ENCODE results near the gene LY6G6C.

LY6G6C gene

DNA sequence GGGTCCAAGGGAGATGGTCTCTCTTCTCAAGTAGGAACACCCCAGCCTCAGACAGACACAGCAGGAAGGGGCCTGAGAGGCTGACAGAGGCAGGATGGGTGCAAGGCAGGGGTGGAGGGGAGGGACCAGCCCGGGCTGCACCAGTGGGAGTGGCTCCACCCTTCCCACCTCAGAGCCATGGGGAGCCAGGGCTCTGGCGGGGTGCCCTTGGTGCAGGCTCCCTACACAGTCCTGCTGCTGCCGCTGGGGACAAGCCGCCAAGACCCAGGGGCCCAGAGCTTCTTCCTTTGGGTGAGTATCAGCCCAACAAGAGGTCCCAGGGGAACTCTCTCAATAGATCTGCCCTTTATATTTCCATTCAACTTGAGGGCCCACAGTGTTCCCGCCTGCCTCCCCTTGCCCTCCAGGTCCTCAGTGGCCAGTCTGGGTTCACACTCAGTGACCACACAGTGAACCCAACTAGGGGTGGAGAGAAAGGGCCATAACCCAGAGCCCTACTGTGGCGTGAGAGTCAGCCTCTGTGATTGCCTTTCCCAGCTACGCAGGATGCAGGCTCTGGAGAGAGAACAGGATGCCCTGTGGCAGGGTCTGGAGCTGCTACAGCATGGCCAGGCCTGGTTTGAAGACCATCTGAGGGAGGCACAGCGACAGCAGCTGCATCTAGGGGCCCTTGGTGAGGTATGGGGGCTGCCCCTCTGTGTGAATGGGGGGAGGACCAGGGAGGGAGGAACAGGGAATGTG lies 41.5 kb upstream of the LY6G6C start:
- Histone ChIP-seq H3K27me3 (ENCODE audit: control insufficient read depth, insufficient read depth, low read length) (no peaks in the 10 kb centered on the region), H3K36me3 (ENCODE audit: control insufficient read depth, insufficient read depth, low read length) (peaks cover 52% of the 10 kb centered on the region), H3K9ac (ENCODE audit: low read length) (no peak overlapping the region), H3K4me3 (ENCODE audit: low read depth, low read length) (no peak overlapping the region), H3K4me1 (ENCODE audit: control insufficient read depth, insufficient read depth, low read length) (peaks cover 10% of the 10 kb centered on the region; the same call in 1 of the 2 replicates), H3K27ac (ENCODE audit: low read depth, low read length) (no peak overlapping the region), H3K9me3 (ENCODE audit: control insufficient read depth, insufficient read depth, low read depth, low read length) (no peaks in the 10 kb centered on the region)

DNA sequence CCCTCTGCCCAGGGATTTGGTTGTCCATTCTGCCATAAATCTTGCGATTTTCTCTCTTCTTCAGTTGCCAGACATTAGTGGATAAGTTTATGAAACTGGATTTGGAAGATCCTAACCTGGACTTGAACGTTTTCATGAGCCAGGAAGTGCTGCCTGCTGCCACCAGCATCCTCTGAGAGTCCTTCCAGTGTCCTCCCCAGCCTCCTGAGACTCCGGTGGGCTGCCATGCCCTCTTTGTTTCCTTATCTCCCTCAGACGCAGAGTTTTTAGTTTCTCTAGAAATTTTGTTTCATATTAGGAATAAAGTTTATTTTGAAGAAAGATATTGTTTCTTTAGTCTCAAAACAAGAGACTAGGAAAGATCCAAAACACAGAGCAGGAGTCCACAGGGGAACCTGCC lies 40.8 kb upstream of the LY6G6C start, which contains the start of gene SAPCD1:
Gene SAPCD1, plus strand, starts transcription at position 301 of the 400 bp plus-strand sequence. CDS start 399 bp downstream, outside the sequence.
- peaks cover 10% of the 10 kb centered on the region; the same call in 1 of the 2 replicates for H3K4me1 ChIP-seq (ENCODE audit: control insufficient read depth, insufficient read depth, low read length)
- H3K4me3 ChIP-seq (ENCODE audit: low read depth, low read length) = no peak within 1 kb of the TSS
- no peaks in the 10 kb centered on the region for H3K9me3 ChIP-seq (ENCODE audit: control insufficient read depth, insufficient read depth, low read depth, low read length)
- H3K27me3 ChIP-seq (ENCODE audit: control insufficient read depth, insufficient read depth, low read length) = no peaks in the 10 kb centered on the region
- H3K36me3 ChIP-seq (ENCODE audit: control insufficient read depth, insufficient read depth, low read length) = peaks cover 56% of the 10 kb centered on the region
- H3K9ac ChIP-seq (ENCODE audit: low read length) = no peak within 1 kb of the TSS
- no peak within 1 kb of the TSS for H3K27ac ChIP-seq (ENCODE audit: low read depth, low read length)

DNA sequence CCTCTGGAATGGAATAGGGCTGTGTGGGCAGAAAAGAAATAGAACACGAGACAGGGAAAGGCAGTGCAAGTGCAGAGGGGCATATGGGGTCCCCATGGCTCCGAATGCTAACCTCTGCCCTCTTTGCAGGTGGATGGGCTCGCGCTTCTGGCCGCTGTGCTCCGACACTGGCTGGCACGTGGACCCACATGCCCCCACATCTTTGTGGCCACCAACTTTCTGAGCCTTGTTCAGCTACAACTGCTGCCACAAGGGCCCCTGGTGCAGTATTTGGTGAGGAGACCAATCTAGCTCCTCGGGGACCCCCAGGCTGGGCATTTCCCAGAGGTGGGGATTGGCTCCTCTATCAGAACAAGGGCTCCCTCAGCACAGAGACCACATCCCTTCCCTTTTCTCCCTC lies 39.8 kb upstream of the LY6G6C start:
- Histone ChIP-seq H3K9me3 (ENCODE audit: control insufficient read depth, insufficient read depth, low read depth, low read length) (no peaks in the 10 kb centered on the region), H3K27me3 (ENCODE audit: control insufficient read depth, insufficient read depth, low read length) (no peaks in the 10 kb centered on the region), H3K36me3 (ENCODE audit: control insufficient read depth, insufficient read depth, low read length) (peaks cover 56% of the 10 kb centered on the region), H3K9ac (ENCODE audit: low read length) (no peak overlapping the region), H3K27ac (ENCODE audit: low read depth, low read length) (no peak overlapping the region), H3K4me3 (ENCODE audit: low read depth, low read length) (no peak overlapping the region), H3K4me1 (ENCODE audit: control insufficient read depth, insufficient read depth, low read length) (peaks cover 8% of the 10 kb centered on the region; the same call in 1 of the 2 replicates)

DNA sequence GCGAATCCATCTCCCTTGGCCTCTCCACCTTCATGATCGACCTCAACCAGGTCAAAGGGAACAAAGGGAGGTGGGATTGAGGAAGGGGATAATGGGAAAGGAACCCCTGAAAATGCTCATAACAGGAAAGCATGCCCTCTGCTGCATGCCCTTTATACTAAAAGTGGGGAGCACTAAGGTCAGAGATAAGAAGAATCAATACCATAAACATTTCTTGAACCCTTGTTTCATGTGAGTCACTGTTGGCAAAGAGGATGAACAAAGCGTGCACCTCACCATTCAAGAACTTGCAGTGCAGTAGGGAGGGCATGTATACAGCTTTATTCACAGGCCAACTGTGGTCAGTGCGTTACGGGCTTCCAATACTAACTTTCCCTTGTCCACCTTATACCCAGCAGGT lies 39.2 kb upstream of the LY6G6C start:
- no peak overlapping the region for H3K27ac ChIP-seq (ENCODE audit: low read depth, low read length)
- peaks cover 56% of the 10 kb centered on the region for H3K36me3 ChIP-seq (ENCODE audit: control insufficient read depth, insufficient read depth, low read length)
- no peaks in the 10 kb centered on the region for H3K27me3 ChIP-seq (ENCODE audit: control insufficient read depth, insufficient read depth, low read length)
- H3K9me3 ChIP-seq (ENCODE audit: control insufficient read depth, insufficient read depth, low read depth, low read length) = no peaks in the 10 kb centered on the region
- H3K4me3 ChIP-seq (ENCODE audit: low read depth, low read length) = no peak overlapping the region
- H3K4me1 ChIP-seq (ENCODE audit: control insufficient read depth, insufficient read depth, low read length) = peaks cover 4% of the 10 kb centered on the region; the same call in 1 of the 2 replicates
- H3K9ac ChIP-seq (ENCODE audit: low read length) = no peak overlapping the region

DNA sequence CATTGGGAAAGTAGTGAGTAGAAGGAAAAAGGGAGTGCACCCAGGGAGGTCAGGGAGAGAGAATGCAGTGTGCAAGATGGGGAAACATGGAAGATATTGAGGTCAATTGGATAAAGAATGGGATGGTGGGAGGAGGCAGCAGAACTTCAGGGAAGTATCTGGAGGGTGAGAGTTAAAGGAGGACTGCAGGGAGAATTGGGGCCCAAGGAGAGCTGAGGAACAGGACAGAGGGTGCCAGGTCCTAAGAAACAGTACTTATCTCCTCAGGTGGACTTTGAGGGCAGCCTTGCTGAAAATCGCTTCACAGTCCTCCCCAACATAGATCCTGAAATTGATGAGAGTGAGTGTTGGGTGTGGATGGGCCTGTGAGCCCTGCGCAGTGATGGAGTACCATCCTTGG lies 36.7 kb upstream of the LY6G6C start:
- H3K9me3 ChIP-seq (ENCODE audit: control insufficient read depth, insufficient read depth, low read depth, low read length) = no peaks in the 10 kb centered on the region
- no peak overlapping the region for H3K9ac ChIP-seq (ENCODE audit: low read length)
- H3K4me1 ChIP-seq (ENCODE audit: control insufficient read depth, insufficient read depth, low read length) = peaks cover 2% of the 10 kb centered on the region; the same call in 1 of the 2 replicates
- H3K4me3 ChIP-seq (ENCODE audit: low read depth, low read length) = no peak overlapping the region
- H3K36me3 ChIP-seq (ENCODE audit: control insufficient read depth, insufficient read depth, low read length) = peaks cover 52% of the 10 kb centered on the region
- no peaks in the 10 kb centered on the region for H3K27me3 ChIP-seq (ENCODE audit: control insufficient read depth, insufficient read depth, low read length)
- no peak overlapping the region for H3K27ac ChIP-seq (ENCODE audit: low read depth, low read length)

DNA sequence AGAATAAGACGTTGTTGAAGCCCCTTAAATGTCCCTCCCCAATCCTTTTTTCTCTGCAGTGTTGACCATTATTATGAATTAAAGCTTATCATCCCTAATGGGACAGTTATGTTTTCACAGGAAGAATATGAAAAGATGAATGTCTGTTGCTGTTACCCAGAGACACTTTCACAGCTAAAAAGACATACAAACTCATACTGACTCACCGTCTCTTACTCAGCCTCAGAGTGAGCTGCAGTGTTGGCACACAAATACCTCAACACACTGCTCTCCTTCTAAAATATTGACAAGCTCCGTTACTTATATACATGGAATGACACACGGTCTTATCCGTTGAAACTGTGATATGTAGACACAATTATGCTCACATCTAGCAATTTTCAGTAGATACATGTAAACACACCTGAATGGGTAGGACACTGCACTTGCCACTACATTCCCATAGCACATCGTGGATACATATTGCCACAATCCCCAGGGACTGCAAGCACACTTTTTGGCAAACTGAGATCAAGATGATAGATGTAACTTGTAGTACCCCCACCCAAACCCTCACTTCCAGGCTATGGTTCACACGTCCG lies 31.3 kb upstream of the LY6G6C start:
- Histone ChIP-seq H3K36me3 (ENCODE audit: control insufficient read depth, insufficient read depth, low read length) (peaks cover 24% of the 10 kb centered on the region), H3K4me3 (ENCODE audit: low read depth, low read length) (no peak overlapping the region), H3K9me3 (ENCODE audit: control insufficient read depth, insufficient read depth, low read depth, low read length) (no peaks in the 10 kb centered on the region), H3K27me3 (ENCODE audit: control insufficient read depth, insufficient read depth, low read length) (no peaks in the 10 kb centered on the region), H3K4me1 (ENCODE audit: control insufficient read depth, insufficient read depth, low read length) (no peaks in the 10 kb centered on the region), H3K9ac (ENCODE audit: low read length) (no peak overlapping the region), H3K27ac (ENCODE audit: low read depth, low read length) (no peak overlapping the region)

DNA sequence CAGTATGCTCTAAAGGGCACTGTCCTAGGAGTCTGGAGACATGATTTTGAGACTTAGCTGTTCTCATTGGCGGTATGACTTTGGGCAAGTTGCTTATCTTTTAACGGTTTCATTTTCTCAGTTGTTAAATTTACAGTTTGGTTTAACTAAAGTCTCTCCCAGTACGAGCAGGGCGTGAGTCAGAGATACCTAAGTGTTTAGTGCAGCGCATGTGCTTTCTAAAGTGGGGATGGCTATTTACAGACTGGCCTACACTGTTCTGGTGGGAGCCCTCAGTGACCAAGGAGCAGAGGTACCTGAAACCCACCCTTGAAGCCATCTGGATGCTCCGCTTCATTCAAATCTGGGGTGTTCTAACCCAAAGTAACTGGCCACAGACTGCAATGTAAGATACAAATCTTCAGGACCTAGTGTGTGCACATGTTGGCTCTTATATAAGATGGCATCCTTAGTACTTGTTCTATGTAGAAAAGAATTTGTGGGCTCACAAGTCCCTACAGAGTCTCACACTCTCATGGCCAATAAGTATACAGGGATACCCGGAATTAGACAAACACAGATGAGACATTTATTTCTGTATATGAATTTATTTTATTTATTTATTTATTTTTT lies 29.0 kb upstream of the LY6G6C start:
- no peak overlapping the region for H3K27ac ChIP-seq (ENCODE audit: low read depth, low read length)
- H3K4me3 ChIP-seq (ENCODE audit: low read depth, low read length) = no peak overlapping the region
- no peak overlapping the region for H3K9ac ChIP-seq (ENCODE audit: low read length)
- no peaks in the 10 kb centered on the region for H3K9me3 ChIP-seq (ENCODE audit: control insufficient read depth, insufficient read depth, low read depth, low read length)
- H3K36me3 ChIP-seq (ENCODE audit: control insufficient read depth, insufficient read depth, low read length) = peaks cover 32% of the 10 kb centered on the region
- no peaks in the 10 kb centered on the region for H3K4me1 ChIP-seq (ENCODE audit: control insufficient read depth, insufficient read depth, low read length)
- no peaks in the 10 kb centered on the region for H3K27me3 ChIP-seq (ENCODE audit: control insufficient read depth, insufficient read depth, low read length)

DNA sequence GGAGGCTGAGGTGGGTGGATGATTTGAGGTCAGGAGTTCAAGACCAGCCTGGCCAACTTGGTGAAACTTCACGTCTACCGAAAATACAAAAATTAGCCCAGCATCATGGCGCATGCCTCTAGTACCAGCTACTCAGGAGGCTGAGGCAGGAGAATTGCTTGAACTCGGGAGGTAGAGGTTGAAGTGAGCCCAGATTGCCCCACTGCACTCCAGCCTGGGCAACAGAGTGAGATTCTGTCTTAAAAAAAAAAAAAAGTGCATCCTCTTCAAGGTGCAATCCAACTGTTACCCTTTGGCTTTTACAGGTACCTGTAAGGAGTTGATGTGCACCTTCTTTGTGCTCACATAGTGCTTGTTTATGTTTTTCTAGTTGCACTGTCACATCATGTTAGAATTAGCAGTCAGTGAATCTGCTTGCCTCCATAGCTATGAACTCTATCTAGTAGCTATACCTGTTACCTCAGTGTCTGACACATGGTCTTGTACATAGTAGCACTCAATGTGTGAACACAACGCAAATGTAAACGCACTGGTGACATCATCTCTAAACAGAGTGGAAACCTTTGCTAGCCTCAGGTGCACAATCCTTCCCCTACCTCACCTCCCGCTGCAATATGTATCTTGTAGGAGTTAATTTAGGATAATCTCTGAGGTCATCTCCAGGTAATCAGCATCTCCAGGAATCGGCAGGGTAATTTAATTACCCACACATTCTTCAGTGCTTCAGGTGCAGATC lies 27.9 kb upstream of the LY6G6C start:
- no peaks in the 10 kb centered on the region for H3K9me3 ChIP-seq (ENCODE audit: control insufficient read depth, insufficient read depth, low read depth, low read length)
- no peaks in the 10 kb centered on the region for H3K27me3 ChIP-seq (ENCODE audit: control insufficient read depth, insufficient read depth, low read length)
- H3K27ac ChIP-seq (ENCODE audit: low read depth, low read length) = no peak overlapping the region
- no peak overlapping the region for H3K9ac ChIP-seq (ENCODE audit: low read length)
- H3K36me3 ChIP-seq (ENCODE audit: control insufficient read depth, insufficient read depth, low read length) = peaks cover 37% of the 10 kb centered on the region
- no peak overlapping the region for H3K4me3 ChIP-seq (ENCODE audit: low read depth, low read length)
- no peaks in the 10 kb centered on the region for H3K4me1 ChIP-seq (ENCODE audit: control insufficient read depth, insufficient read depth, low read length)

DNA sequence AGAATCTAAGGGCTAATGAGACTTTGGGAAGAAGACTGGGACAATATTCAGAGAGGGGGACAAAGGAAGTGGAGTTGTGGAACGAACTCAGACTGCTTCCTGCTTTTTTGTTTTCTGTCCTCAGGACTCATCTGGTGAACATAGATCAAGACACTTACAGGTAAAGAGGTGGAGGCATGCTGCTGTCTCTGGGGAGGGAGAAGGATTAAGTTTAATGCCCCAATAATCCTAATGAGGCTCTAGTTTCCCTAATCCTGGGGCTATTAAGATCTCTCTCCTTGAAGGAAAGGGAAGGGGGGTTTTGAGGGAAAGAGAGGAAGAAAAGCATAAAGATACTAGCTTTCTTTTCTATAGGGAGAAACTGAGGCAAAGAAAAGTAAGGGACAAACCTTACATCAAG lies 22.9 kb upstream of the LY6G6C start:
- H3K27me3 ChIP-seq (ENCODE audit: control insufficient read depth, insufficient read depth, low read length) = no peaks in the 10 kb centered on the region
- H3K4me1 ChIP-seq (ENCODE audit: control insufficient read depth, insufficient read depth, low read length) = peaks cover 9% of the 10 kb centered on the region; the same call in 1 of the 2 replicates
- H3K36me3 ChIP-seq (ENCODE audit: control insufficient read depth, insufficient read depth, low read length) = peaks cover 49% of the 10 kb centered on the region
- no peak overlapping the region for H3K4me3 ChIP-seq (ENCODE audit: low read depth, low read length)
- no peaks in the 10 kb centered on the region for H3K9me3 ChIP-seq (ENCODE audit: control insufficient read depth, insufficient read depth, low read depth, low read length)
- H3K9ac ChIP-seq (ENCODE audit: low read length) = no peak overlapping the region
- no peak overlapping the region for H3K27ac ChIP-seq (ENCODE audit: low read depth, low read length)

DNA sequence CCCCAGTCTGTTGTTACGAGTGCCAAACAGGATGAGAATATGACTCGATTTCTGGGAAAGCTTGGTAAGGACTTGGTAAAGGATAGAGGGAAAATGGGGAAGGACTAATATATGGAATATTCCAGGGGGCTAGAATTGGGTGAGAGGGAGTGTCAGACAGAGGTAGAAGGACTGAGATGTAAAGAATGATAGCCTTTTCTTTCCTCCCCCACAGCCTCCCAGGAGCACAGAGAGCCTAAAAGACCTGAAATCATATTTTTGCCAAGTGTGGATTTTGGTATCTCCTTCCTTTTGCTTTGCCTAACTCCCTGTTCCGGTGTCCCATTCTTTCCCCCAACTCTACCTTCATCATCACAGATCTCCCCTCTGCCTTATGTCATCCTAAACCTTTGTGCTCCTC lies 21.3 kb upstream of the LY6G6C start:
- Histone ChIP-seq H3K9me3 (ENCODE audit: control insufficient read depth, insufficient read depth, low read depth, low read length) (no peaks in the 10 kb centered on the region), H3K36me3 (ENCODE audit: control insufficient read depth, insufficient read depth, low read length) (peaks cover 44% of the 10 kb centered on the region), H3K4me3 (ENCODE audit: low read depth, low read length) (no peak overlapping the region), H3K27me3 (ENCODE audit: control insufficient read depth, insufficient read depth, low read length) (no peaks in the 10 kb centered on the region), H3K9ac (ENCODE audit: low read length) (no peak overlapping the region), H3K4me1 (ENCODE audit: control insufficient read depth, insufficient read depth, low read length) (peaks cover 19% of the 10 kb centered on the region), H3K27ac (ENCODE audit: low read depth, low read length) (no peak overlapping the region)
